Measurements from ENCODE around the gene EDN1. TPM values are rescaled to one million over a fixed set of nuclear protein-coding genes. Genes with fewer than 3 reads are reported as not detected.
"Not testable (repeated sequence)": the region's sequence is repeated elsewhere in the genome, so short reads cannot be mapped to it uniquely, and the experiment has no call there.

The EDN1 gene
- total and polyA plus RNA-seq, 12 donors: 0.36 to 7.8 (median 3.4) TPM

DNA sequence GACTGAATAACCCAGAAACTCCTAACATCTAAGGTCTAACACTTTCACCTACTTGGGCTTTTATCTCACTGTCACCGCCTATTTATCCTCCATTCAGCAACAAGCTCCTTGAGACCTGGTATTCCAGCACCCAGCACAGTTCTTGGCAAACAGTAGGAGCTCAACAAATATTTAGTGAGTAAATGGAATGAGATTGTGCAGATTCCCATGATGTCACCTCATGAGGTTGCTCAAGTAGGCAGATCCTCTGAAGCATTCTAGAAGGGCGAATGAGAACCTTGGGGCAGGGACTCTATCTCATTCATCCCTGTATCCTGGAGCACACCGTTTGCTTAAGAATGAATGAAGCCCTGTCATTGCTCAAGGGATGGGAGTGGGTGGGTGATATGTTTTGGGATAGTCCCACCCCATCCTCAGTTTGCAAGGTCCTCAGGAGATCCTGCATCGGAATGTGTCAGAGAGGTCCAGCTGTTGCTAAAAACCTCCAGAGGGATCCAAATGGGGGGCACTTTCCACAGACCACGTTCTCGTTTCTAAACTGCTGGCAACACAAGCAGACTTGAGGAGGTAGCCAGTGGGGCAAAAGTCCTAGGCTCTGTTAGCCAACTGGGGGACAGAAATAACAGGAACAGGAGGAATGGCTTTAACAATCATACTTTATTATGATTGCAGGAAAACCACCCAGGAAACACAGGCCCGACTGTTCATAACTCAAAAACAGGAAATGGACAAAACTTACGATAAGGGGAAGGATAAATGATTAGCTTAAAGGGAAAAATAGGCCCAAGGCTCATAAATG, 42.0 kb downstream of the EDN1 start:
- 59 to 66% methylated on average over 8 of the region's 8 CpGs for WGBS, 2 donors
- ATAC-seq (peak in 3 of 8 donors; percentile 22 to 55 (median 49)), DNase-seq (no peak)
- H3K27ac ChIP-seq: peak overlapping the region in 1 of 10 donors; percentile 35
- intact Hi-C loops (cut with DNase I): no loop called here
- TF ChIP-seq, protein P1, sequence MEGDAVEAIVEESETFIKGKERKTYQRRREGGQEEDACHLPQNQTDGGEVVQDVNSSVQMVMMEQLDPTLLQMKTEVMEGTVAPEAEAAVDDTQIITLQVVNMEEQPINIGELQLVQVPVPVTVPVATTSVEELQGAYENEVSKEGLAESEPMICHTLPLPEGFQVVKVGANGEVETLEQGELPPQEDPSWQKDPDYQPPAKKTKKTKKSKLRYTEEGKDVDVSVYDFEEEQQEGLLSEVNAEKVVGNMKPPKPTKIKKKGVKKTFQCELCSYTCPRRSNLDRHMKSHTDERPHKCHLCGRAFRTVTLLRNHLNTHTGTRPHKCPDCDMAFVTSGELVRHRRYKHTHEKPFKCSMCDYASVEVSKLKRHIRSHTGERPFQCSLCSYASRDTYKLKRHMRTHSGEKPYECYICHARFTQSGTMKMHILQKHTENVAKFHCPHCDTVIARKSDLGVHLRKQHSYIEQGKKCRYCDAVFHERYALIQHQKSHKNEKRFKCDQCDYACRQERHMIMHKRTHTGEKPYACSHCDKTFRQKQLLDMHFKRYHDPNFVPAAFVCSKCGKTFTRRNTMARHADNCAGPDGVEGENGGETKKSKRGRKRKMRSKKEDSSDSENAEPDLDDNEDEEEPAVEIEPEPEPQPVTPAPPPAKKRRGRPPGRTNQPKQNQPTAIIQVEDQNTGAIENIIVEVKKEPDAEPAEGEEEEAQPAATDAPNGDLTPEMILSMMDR (IDR thresholded peaks at IDR 0.05): no peak
- H3K36me3 ChIP-seq: no peaks in the 10 kb centered on the region
- H3K27me3 ChIP-seq: no peaks in the 10 kb centered on the region
- no peaks in the 10 kb centered on the region for H3K9me3 ChIP-seq
- no peak overlapping the region for H3K4me3 ChIP-seq
- peaks cover 0 to 17% (median 12%) of the 10 kb centered on the region in 9 donors for H3K4me1 ChIP-seq

DNA sequence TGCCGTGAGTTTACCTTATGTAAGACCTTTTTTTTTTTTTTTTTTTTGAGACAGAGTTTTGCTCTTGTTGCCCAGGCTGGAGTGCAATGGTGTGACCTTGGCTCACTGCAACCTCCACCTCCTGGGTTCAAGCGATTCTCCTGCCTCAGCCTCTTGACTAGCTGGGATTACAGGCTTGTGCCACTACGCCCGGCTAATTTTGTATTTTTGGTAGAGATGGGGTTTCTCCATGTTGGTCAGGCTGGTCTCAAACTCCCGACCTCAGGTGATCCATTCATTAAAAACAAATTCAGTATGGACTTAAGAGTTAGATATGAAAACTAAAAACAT, 42.6 kb downstream of the EDN1 start:
- H3K36me3 ChIP-seq; H3K9me3 ChIP-seq; H3K27me3 ChIP-seq; H3K4me3 ChIP-seq; H3K27ac ChIP-seq; ATAC-seq; DNase-seq; intact Hi-C loops (cut with DNase I): not testable (repeated sequence)
- WGBS, 2 donors: 82 to 93% methylated on average over 5 of the region's 5 CpGs
- H3K4me1 ChIP-seq: peaks cover 0 to 17% (median 12%) of the 10 kb centered on the region in 9 donors

DNA sequence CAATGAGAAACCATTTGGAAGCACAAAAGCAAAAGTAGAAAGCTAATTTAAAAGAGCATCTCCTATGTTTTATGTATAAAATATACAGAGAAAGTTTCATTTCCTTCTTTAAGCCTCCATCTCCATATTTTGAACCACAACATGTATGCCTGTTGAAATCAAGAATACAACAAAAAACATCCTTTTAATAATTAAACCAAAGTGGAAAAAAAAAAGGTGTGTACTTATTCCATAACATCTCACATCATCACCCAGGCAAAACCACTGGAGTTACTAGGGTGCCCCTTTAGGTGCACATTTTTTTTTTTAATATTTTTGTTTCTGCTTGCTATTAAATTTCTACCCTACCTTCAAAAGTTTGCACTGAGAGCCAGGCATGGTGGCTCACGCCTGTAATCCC, 43.0 kb downstream of the EDN1 start:
- 96 to 100% methylated on average over 1 of the region's 1 CpG for WGBS, 2 donors
- DNase-seq (no peak), ATAC-seq (no peak)
- Histone ChIP-seq H3K4me3 (no peak overlapping the region), H3K27ac (no peak overlapping the region), H3K9me3 (no peaks in the 10 kb centered on the region), H3K27me3 (no peaks in the 10 kb centered on the region), H3K4me1 (peaks cover 0 to 17% (median 12%) of the 10 kb centered on the region in 9 donors), H3K36me3 (no peaks in the 10 kb centered on the region)
- TF ChIP-seq, protein P1 (IDR thresholded peaks at IDR 0.05): no peak
- intact Hi-C loops (cut with DNase I): no loop called here

DNA sequence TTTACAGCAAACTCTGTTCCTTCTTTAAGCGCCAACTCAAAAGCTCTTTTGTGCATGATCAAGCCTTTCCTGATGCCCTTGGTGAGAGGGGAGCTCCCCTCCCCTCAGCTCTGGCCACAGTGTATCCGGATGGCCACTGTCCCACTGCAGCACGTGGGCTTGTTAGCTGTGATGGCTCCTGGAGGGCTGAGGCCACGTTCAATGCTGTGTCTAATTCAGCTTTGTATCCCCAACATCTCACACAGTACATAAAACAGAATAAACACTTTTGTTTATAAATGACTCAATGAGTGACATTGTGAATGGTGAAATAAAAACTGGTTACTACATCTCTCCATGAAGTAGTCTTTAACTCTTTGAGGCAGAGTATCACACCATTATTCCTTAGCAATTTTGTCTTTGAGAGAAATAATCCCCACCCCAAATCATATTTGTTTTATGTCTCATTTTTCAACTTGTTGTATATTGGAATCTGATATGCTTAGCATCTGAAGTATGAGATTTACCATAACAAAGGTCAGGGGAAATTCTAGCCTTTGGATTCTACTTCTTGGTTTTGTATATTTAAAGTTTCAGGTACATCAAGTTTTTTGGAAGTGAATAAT, 44.5 kb downstream of the EDN1 start:
- TF ChIP-seq, protein P1 (IDR thresholded peaks at IDR 0.05): no peak
- no peaks in the 10 kb centered on the region for H3K27me3 ChIP-seq
- no peak overlapping the region for H3K4me3 ChIP-seq
- 85 to 88% methylated on average over 4 of the region's 4 CpGs for WGBS, 2 donors
- H3K4me1 ChIP-seq: peaks cover 0 to 17% (median 12%) of the 10 kb centered on the region in 9 donors
- H3K9me3 ChIP-seq: no peaks in the 10 kb centered on the region
- DNase-seq (no peak), ATAC-seq (no peak)
- intact Hi-C loops (cut with DNase I): no loop called here
- no peaks in the 10 kb centered on the region for H3K36me3 ChIP-seq
- no peak overlapping the region for H3K27ac ChIP-seq

DNA sequence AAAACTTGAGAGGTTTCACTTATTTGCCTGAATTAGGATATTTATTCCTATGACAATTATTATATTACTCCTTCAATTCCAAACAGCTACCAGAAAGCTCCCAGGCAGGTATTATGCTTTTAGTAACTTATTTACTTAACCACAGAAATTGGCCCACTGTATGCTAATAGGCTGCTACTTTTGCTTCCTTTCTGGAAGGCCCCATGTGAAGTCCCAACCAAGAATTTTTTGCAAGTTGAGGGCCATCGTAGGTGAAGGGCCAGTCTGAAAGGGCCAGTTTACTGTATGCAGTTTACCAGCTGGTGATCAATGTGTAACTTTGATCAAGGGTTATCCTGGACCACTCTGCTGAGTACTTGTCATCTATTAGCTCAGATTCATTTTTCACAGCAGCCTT, 45.0 kb downstream of the EDN1 start:
- Histone ChIP-seq H3K9me3 (no peaks in the 10 kb centered on the region), H3K4me1 (peaks cover 0 to 17% (median 12%) of the 10 kb centered on the region in 9 donors), H3K27ac (no peak overlapping the region), H3K36me3 (no peaks in the 10 kb centered on the region), H3K4me3 (no peak overlapping the region), H3K27me3 (no peaks in the 10 kb centered on the region)
- intact Hi-C loops (cut with DNase I): no loop called here
- no peak for DNase-seq
- TF ChIP-seq, protein P1 (IDR thresholded peaks at IDR 0.05): no peak
- ATAC-seq: no peak
- 93 to 97% methylated on average over 1 of the region's 1 CpG for WGBS, 2 donors
